SHP77 treated with DMSO at 0.1 percent for 48 hours (cell line): ENCODE data around the gene JAKMIP1.
"Not testable (repeated sequence)": the region's sequence is repeated elsewhere in the genome, so short reads cannot be mapped to it uniquely, and the experiment has no call there.

ENCODE experiments used
- DNase-seq: peaks from one replicate; lab custom pipeline; 2025; lab: John Stamatoyannopoulos, UW

The JAKMIP1 gene

GRCh38 chr4:6143603-6144181, 56.7 kb downstream of the JAKMIP1 start:
- no peak for DNase-seq

- DNase-seq, result no peak
Observed at GRCh38 chr4:6142935-6143602, 57.3 kb downstream of the JAKMIP1 start.

- no peak for DNase-seq
Observed at GRCh38 chr4:6142511-6142910, 57.8 kb downstream of the JAKMIP1 start.

DNA sequence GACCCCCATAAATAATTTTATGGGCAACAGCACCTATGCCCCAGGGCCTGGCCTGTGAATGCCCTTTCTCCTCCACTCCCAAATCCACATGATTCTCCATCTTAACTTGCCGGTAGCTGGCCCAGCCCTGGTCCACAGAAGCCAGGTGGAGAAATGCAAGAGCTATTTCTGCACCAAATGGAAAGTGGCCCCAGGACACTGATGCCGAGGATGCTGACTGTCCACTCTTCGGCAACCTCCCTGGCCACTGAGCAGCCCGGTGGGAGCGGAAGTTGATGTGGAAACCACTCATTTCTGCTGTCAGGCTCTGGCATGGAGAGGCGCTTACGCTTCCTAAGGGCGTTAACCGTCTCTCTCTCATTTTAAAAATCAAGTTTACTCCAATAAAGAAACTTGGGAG, 58.8 kb downstream of the JAKMIP1 start:
- DNase-seq, result no peak

- DNase-seq, result not testable (repeated sequence)
Observed at GRCh38 chr4:6141021-6141420, 59.3 kb downstream of the JAKMIP1 start.

DNA sequence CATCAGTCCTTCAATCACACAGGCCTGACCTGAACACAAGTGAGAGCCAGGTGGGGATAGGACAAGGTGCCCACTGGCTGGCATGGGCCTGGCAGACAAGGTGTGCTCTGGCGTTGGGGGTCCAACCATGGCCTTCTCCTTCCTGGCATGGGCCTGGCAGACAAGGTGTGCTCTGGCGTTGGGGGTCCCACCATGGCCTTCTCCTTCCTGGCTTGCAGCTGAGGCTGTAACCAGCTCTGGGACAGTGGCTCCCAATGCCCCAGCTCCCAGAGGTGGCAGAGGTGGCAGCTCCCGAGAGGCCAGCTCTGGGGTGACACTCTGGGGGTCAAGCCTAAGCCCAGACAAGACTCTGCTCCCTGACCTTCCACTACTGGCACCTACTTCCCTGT, 62.6 kb downstream of the JAKMIP1 start:
- DNase-seq, result no peak

GRCh38 chr4:6137027-6137746, 63.2 kb downstream of the JAKMIP1 start:
- DNase-seq, result no peak

- DNase-seq, result no peak
Observed at GRCh38 chr4:6134612-6135220, 65.6 kb downstream of the JAKMIP1 start.

- DNase-seq, result no peak
Observed at GRCh38 chr4:6132716-6133115, 67.6 kb downstream of the JAKMIP1 start.

DNA sequence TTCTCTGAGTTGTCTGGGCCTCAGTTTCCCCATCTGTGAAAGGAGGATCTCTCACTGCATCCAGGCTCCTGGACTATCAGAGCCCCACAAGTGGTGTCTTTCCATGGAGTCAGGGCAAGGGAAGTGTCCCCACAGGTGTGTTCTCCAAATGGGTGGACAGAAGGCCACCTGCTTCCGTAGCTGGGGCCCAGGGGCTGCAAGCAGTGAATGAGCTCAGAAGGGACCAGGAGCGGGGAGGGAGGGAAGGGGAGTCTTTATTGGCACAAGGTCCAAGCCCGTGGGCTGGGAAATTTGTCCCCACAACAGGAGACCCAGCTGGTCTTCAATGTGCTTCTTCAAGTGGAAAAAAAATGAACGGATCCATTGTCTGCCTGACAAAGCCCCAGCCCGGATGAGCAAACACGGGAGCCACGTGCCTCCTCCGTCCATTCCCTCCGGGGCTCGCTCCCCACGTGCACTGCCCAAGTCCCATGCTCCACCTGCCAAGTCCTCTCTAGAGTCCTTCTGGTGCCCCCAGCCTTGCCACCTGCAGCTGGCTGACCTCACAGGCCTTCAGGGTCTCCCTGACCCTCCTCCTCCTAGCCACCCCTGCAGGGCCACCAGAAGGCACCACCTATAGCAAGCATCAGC, 72.0 kb downstream of the JAKMIP1 start:
- peak; percentile 14 for DNase-seq

DNA sequence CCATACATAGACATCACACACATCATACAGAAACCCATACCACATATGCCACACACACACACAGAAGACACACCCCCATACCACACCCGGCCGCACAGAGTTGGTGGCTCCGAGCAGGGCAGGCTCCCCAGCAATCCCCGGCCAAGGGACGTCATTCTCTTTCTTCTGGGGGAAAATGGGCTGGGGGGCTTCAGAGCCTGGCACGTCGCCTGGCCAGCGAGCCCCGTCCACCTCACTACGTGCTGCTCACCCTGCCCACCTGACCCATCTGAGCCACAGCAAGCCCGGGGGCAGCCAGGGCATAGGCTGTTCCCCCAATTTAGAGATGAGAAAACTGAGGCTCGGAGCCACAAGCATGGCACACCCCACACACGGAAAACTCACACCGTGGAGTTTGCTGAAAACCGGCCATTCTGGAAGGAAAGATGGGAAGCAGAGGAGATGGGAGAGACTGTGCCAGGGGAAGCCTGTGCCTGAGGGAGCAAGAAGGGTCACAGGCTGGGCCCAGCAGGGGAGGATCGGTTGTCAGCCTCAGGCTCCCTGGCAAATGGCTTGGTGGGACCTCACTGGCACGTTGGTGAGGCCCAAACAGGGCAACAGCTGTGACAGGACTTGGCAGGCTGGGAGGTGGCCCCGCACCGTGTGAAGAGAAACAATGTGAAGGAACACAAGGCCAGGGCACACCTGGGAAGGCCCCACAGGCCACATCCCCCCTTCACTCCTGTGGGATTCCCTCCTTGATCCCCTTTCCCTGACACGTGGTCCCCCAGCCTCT, 73.2 kb downstream of the JAKMIP1 start:
- no peak for DNase-seq

DNA sequence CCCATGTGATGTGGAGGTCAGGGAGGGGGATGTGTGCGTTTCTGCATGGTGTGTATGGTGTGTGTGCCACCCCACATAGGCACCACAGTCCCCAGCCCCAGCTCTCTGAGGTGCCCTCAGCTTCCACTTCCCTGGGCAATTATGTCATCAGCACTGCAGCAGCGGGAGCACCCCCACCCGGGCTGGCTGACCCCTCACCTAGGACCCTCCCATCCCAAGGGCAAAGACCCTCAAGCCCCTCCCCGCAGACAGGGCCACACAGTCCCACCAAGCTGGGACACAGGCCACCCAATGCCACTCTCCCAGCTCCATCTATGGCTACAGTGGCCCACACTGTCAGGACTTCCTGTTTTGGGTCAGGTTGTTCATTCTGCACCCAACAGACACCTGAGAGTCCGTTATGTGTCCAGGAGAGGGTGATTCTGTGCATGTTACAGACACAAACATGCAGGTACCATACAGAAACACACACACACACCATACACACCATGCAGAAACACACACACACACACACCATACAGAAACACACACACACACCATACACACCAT, 75.2 kb downstream of the JAKMIP1 start:
- DNase-seq, result no peak

- DNase-seq, result no peak
Observed at GRCh38 chr4:6124386-6125102, 75.8 kb downstream of the JAKMIP1 start.

DNA sequence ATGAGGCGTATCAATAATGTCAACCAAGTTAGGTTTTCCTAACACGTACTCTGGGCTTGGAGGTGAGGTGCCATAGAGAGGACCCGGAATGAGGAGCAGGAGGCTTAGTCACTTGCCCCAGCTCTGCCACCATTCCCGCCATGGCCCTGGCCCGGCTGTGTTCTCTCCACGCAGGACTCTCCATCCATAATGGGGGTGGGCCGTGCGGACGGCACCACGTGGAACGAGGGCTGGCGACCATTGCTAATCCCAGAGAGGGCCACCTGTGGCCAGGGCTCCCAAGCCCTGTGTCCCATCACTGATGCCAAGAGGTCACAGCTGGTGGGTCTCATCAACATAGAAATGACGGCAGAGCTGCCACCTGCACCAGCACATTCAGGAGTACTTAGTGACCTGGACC, 76.4 kb downstream of the JAKMIP1 start:
- no peak for DNase-seq

DNA sequence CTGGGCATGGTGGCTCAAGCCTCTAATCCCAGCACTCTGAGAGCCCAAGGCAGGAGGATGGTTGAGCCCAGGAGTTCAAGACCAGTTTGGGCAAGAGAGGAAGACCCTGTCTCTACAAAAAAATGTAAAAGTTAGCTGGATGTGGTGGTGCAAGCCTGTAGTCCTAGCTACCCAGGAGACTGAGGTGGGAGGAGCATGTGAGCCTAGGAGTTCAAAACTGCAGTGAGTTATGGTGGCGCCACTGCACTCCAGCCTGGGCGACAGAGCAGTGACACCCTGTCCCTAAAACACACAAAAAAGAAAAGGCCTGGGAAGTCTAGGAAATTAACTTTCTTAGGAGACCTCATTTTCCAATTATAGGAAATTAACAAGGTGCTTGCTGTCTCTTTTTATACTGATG, 76.8 kb downstream of the JAKMIP1 start:
- DNase-seq, result no peak

DNA sequence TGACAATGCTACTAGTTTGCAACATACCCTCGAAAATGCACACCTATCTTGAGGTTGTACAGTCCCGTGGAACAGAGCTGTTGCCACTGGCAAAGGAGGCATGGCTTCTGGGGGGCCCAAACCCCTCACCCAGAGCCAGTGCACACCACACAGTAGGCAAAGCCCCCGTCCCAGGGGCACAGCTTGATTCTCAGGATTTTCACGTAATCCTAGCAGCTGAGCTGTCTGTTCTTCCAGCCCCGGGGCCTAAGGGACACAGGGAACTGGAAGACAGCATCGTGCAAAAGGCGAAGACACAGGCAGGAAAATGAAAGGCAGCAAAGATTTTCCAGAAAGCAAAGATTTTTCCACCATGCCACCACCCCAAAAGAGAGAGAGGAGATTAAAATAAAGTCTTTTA, 77.2 kb downstream of the JAKMIP1 start:
- no peak for DNase-seq

DNA sequence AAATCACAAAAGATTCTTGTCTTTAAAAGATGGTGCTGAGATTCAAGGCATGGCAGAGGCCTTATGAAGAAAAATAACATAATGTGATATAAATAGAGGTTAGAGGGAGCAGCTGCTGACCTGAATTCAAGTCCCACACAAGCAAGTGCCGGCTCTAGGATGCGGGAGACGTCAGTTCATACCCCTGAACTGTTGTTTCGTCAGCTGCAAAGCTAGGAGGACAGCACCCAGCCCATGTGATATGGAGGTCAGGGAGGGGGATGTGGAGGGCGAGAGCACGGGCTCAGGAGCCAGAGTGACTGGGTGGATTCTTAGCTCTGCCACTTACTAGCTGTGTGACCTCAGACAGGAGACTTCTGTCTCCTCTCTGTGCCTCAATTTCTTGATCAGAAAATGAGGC, 77.9 kb downstream of the JAKMIP1 start:
- DNase-seq, result no peak

GRCh38 chr4:6121941-6122340, 78.4 kb downstream of the JAKMIP1 start:
- no peak for DNase-seq

DNA sequence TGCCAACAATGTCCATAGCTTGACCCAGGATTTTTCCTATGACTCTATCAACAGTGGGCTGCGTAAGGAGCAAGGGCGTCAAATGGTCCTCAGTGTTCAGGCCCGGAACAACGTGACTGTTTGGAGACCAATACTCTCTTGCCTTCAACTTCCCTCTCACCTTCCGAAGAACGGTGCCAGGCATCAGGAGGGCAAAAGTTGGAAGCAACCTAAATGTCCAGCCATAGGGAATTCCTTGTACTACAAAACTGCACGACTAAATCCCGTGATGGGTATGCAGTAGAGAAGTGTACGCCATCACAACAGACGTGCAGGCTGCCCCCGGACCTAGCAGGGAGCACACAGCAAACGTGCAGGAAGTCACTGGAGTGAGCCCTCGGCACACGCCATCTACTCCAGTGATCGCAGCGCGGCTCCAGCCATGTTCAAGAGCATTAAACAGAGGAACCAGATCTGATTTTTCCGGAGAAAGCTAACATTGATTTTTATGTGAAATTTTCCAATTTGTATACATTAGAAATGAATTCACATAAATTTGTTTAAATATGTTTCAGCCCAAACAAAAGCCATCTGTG, 79.0 kb downstream of the JAKMIP1 start:
- DNase-seq, result no peak

DNA sequence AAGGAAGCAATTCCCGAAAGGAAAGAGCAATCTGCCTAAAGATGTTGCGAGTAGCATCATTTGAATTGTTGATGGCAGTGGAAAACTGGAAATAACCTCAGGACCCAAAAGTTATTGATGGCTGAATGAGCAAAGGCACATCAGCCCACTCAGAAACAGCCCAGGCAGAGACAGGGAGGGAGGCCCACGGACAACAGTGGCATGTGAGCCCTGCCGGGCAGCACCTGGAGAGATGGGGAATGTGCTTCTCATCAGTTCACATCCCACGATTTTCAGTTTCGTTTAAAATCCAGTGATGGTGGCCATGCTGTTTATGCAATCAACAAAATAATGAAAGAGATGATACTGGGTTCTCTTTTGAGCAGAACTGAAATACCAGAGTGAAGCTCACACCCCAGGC, 80.0 kb downstream of the JAKMIP1 start:
- DNase-seq, result no peak
